Stimulated activated CD4-positive, alpha-beta T cell treated with anti-CD3 and anti-CD28 coated beads, Interleukin-4, amount 100 ng/mL, for 1 hour (primary cell): ENCODE measurements around the gene CCDC28A.

ENCODE experiments used
- DNase-seq: peaks from one replicate; pipeline ENCODE4 v3.0.0-alpha.2; 2020

The CCDC28A gene

GRCh38 chr6:138796771-138797170 lies 23.2 kb downstream of the CCDC28A start:
- DNase-seq, result no peak

- DNase-seq, result no peak
Observed at GRCh38 chr6:138797806-138798446, 24.4 kb downstream of the CCDC28A start.

- no peak for DNase-seq
Observed at GRCh38 chr6:138800377-138801150, 27.0 kb downstream of the CCDC28A start.

GRCh38 chr6:138803331-138803730 lies 29.8 kb downstream of the CCDC28A start:
- no peak for DNase-seq

GRCh38 chr6:138803861-138804260 lies 30.3 kb downstream of the CCDC28A start:
- no peak for DNase-seq

GRCh38 chr6:138805016-138805765 lies 31.6 kb downstream of the CCDC28A start:
- no peak for DNase-seq

- no peak for DNase-seq
Observed at GRCh38 chr6:138806889-138807288, 33.3 kb downstream of the CCDC28A start.

- no peak for DNase-seq
Observed at GRCh38 chr6:138809677-138810076, 36.1 kb downstream of the CCDC28A start.

- no peak for DNase-seq
Observed at GRCh38 chr6:138811866-138812265, 38.3 kb downstream of the CCDC28A start.

- no peak for DNase-seq
Observed at GRCh38 chr6:138814179-138814834, 40.7 kb downstream of the CCDC28A start.

- no peak for DNase-seq
Observed at GRCh38 chr6:138815221-138815620, 41.7 kb downstream of the CCDC28A start.

- DNase-seq, result no peak
Observed at GRCh38 chr6:138815797-138816528, 42.4 kb downstream of the CCDC28A start.

- DNase-seq, result no peak
Observed at GRCh38 chr6:138817799-138818198, 44.2 kb downstream of the CCDC28A start.

GRCh38 chr6:138818496-138819194 lies 45.1 kb downstream of the CCDC28A start:
- no peak for DNase-seq

GRCh38 chr6:138821519-138821918 lies 48.0 kb downstream of the CCDC28A start:
- no peak for DNase-seq

GRCh38 chr6:138824482-138825144 lies 51.0 kb downstream of the CCDC28A start:
- no peak for DNase-seq

GRCh38 chr6:138830248-138830647 lies 56.7 kb downstream of the CCDC28A start:
- no peak for DNase-seq

- DNase-seq, result no peak
Observed at GRCh38 chr6:138832182-138832581, 58.6 kb downstream of the CCDC28A start.

- no peak for DNase-seq
Observed at GRCh38 chr6:138833816-138834539, 60.4 kb downstream of the CCDC28A start.

GRCh38 chr6:138837246-138837645 lies 63.7 kb downstream of the CCDC28A start:
- DNase-seq, result no peak
